Renal cortex interstitium (tissue), 3 donors: ENCODE results near the gene LRP11. TPM values are rescaled to one million over a fixed set of nuclear protein-coding genes. Genes with fewer than 3 reads are reported as not detected.

ENCODE experiments used
- polyA plus RNA-seq, 3 donors: library from polyadenylated mRNA; unstranded; fragments of 120-200 nt; gene quantifications; one replicate each; pipeline ENCODE4 v1.2.1, GENCODE V29; 2013; ENCODE audit not compliant: insufficient read length in 3 of 3

Gene LRP11
- polyA plus RNA-seq, 3 donors: 31.6 to 35.6 (median 34.0) TPM

Other genes starting within 250 kb of the LRP11 start
- 10 to 100 TPM; 27.9 to 30.3 (median 29.4) TPM for gene KATNA1, start 215.6 kb downstream of the LRP11 start, polyA plus RNA-seq
- 10 to 100 TPM; 28.8 to 38.0 (median 31.7) TPM for gene LATS1, start 146.3 kb downstream of the LRP11 start, polyA plus RNA-seq
- gene NUP43, start 117.8 kb downstream of the LRP11 start, polyA plus RNA-seq: 10 to 100 TPM; 42.0 to 47.8 (median 46.7) TPM
- gene PCMT1, start 114.6 kb downstream of the LRP11 start, polyA plus RNA-seq: 10 to 100 TPM; 78.5 to 94.1 (median 90.9) TPM
- under 1 TPM; 0.20 to 0.50 (median 0.30) TPM for gene RAET1E, start 33.8 kb upstream of the LRP11 start, polyA plus RNA-seq
- 1 to 10 TPM; 1.2 to 1.7 (median 1.6) TPM for gene RAET1G, start 58.8 kb upstream of the LRP11 start, polyA plus RNA-seq
- gene ULBP2, start 77.7 kb upstream of the LRP11 start, polyA plus RNA-seq: 1 to 10 TPM in 1 of 3 donors, under 1 TPM in 2; 0.72 to 1.0 (median 0.75) TPM
- gene ULBP1, start 99.6 kb upstream of the LRP11 start, polyA plus RNA-seq: 1 to 10 TPM; 1.6 to 2.1 (median 1.9) TPM
- gene RAET1L, start 161.2 kb upstream of the LRP11 start, polyA plus RNA-seq: under 1 TPM in 1 of 3 donors, not detected in 2; 0.23 TPM
- 10 to 100 TPM in 2 of 3 donors, 1 to 10 TPM in 1; 9.6 to 11.3 (median 10.8) TPM for gene ULBP3, start 204.8 kb upstream of the LRP11 start, polyA plus RNA-seq